NCI-H128 (cell line): ENCODE results near the gene PPP2R2C.

ENCODE experiments used
- DNase-seq: peaks from one replicate; lab custom pipeline; 2025; ENCODE audit not compliant: unreplicated experiment; lab: John Stamatoyannopoulos, UW

PPP2R2C gene

GRCh38 chr4:6313216-6313615, 159.2 kb downstream of the PPP2R2C start:
- DNase-seq: no peak

- DNase-seq: no peak
Observed at GRCh38 chr4:6309777-6310176, 162.6 kb downstream of the PPP2R2C start.

GRCh38 chr4:6308899-6309643, 163.3 kb downstream of the PPP2R2C start:
- no peak for DNase-seq

DNA sequence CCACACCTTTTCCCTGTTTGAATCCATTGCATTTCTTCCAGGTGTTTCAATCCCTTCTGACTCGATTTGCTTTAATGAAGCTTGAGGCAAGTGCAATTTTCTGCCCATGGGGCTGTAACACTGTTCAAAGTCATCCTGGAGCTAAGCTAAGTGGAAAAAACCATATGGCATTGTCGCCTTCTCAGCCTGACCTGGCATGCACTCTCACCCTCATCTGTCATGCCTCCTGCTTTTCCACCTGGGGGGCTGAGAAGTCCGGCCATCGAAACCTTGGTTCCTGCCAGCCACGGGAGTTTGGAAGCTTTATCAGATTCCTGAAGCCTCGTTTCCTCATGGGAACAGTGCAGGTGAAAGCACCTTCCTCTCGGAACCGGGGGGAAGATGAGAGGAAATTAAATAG, 164.5 kb downstream of the PPP2R2C start:
- no peak for DNase-seq

GRCh38 chr4:6307230-6307629, 165.2 kb downstream of the PPP2R2C start:
- DNase-seq: no peak

- DNase-seq: no peak
Observed at GRCh38 chr4:6306299-6306698, 166.1 kb downstream of the PPP2R2C start.

- no peak for DNase-seq
Observed at GRCh38 chr4:6303943-6304342, 168.5 kb downstream of the PPP2R2C start.

DNA sequence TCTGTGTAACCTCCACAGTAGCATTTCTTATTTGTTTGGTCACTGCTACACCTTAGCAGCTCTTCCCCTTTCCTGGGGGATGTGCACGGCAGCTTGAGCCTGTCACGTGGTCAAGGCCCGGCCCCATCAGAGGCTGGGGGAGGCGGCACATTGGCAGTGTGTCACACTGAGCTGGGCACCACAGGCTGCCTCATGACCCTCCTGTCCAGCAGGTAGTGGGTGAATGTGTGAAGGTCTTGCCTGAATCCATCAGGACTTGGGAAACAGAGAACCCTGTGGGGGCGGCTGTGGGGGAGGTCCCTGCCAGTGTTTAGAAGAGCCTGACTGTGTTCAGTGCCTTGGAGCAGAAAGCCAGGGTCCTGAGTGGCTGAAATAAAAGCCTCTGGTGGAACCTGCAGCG, 169.5 kb downstream of the PPP2R2C start:
- DNase-seq: no peak

DNA sequence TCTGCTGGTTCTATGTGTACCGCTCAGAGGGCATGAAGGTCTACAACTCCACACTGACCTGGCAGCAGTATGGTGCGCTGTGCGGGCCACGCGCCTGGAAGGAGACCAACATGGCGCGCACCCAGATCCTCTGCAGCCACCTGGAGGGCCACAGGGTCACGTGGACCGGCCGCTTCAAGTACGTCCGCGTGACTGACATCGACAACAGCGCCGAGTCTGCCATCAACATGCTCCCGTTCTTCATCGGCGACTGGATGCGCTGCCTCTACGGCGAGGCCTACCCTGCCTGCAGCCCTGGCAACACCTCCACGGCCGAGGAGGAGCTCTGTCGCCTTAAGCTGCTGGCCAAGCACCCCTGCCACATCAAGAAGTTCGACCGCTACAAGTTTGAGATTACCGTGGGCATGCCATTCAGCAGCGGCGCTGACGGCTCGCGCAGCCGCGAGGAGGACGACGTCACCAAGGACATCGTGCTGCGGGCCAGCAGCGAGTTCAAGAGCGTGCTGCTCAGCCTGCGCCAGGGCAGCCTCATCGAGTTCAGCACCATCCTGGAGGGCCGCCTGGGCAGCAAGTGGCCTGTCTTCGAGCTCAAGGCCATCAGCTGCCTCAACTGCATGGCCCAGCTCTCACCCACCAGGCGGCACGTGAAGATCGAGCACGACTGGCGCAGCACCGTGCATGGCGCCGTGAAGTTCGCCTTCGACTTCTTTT, 170.5 kb downstream of the PPP2R2C start:
- no peak for DNase-seq

DNA sequence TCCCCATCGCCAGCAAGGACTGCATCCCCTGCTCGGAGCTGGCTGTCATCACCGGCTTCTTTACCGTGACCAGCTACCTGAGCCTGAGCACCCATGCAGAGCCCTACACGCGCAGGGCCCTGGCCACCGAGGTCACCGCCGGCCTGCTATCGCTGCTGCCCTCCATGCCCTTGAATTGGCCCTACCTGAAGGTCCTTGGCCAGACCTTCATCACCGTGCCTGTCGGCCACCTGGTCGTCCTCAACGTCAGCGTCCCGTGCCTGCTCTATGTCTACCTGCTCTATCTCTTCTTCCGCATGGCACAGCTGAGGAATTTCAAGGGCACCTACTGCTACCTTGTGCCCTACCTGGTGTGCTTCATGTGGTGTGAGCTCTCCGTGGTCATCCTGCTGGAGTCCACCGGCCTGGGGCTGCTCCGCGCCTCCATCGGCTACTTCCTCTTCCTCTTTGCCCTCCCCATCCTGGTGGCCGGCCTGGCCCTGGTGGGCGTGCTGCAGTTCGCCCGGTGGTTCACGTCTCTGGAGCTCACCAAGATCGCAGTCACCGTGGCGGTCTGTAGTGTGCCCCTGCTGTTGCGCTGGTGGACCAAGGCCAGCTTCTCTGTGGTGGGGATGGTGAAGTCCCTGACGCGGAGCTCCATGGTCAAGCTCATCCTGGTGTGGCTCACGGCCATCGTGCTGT, 171.2 kb downstream of the PPP2R2C start:
- no peak for DNase-seq

GRCh38 chr4:6300359-6300758, 172.1 kb downstream of the PPP2R2C start:
- no peak for DNase-seq

- DNase-seq: no peak
Observed at GRCh38 chr4:6299875-6300274, 172.5 kb downstream of the PPP2R2C start.

- DNase-seq: no peak
Observed at GRCh38 chr4:6298852-6299251, 173.6 kb downstream of the PPP2R2C start.

DNA sequence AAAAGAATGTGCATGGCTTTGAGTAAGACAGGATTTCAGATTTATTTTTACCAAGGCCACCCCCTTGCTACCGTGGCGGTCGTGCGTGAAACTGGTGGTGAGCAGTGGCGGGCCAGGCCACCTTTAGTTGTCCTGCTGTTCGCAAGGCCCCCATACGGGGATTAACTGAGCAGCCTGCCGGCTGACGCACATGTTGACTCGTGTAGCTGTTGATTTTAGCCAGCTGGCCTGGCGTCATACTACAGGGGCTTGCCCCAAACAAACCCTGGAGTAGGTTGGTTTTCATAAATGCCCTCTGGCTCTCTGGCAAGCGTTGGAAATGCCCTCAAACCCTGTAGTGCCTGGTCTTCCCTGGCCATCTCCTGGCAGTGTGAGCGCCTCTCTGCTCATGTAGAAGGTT, 174.4 kb downstream of the PPP2R2C start:
- DNase-seq: no peak

DNA sequence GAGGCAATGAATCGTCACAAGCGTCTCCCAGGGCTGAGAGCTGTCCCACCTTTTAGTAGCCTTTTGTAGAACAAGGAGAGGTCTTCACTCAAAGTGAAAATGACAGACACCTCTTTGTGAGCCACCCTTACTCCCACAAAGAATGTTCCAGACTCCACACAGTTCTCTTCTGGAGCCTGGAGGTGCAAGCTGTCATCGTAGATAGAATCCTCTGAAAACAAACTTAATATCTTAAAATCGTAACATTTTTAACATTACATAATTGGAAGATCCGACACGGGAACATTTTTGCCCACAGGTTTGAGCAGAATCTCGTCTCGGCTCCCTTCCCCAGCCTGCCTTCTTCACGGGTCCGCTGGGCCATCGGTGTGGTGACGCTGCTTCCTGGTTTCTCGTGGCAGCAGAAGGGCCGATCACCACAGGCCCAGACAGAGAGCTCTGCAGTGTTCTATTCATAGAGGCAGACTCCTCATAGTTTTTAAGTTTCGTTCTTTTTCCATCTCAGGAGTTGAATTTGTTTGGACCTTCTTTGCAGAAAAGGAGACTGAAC, 175.1 kb downstream of the PPP2R2C start:
- DNase-seq: no peak

DNA sequence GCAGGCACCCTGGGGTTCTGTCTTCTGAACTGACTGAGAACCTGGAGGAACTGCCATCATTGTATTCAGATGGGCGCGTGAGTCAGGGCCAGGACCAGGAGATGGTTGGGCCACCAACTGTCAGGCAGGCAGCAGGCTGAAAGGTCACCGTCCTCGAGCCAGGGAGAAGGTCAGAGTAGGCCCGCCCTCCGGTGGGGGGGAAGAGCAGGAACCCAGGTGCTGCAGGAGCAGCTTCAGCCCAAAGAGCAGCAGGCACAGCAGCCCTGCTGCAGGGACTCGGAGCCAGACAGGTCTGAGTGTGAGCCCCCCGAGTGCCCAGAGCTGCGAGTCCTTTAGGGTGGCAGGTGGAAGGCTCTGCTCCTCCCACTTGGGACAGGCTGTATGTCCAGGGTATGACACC, 176.4 kb downstream of the PPP2R2C start:
- no peak for DNase-seq

GRCh38 chr4:6295495-6295894, 176.9 kb downstream of the PPP2R2C start:
- no peak for DNase-seq

GRCh38 chr4:6294705-6295421, 177.6 kb downstream of the PPP2R2C start:
- no peak for DNase-seq

GRCh38 chr4:6293661-6294060, 178.8 kb downstream of the PPP2R2C start:
- no peak for DNase-seq

DNA sequence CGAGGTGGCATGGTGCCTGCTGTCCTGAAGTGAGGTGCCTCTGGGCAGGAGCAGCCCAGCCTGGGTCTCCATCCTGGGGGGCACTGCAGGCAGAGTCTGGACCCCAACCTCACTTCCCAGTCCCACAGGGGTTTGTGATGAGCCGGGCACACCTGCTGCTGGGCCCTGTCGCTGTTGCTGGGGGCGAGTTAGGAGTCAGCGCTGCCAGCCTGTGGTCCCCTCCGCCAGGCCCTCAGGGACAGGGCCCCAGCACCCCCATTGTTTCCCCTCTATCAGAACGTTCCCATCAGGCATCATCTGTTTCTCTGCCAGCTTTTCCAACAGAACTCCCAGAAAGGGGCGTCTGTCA, 179.3 kb downstream of the PPP2R2C start:
- no peak for DNase-seq

- DNase-seq: no peak
Observed at GRCh38 chr4:6292376-6293096, 179.9 kb downstream of the PPP2R2C start.
